Measurements from ENCODE around the gene TCEAL5.
"Not testable (repeated sequence)": the region's sequence is repeated elsewhere in the genome, so short reads cannot be mapped to it uniquely, and the experiment has no call there.

TCEAL5 gene

GRCh38 chrX:103254171-103254824 is 22.3 kb downstream of the TCEAL5 start:
- DNase-seq (ENCODE audit: low read depth), result no peak
- H3K4me3 ChIP-seq (ENCODE audit: low read depth, low read length), result peak overlapping the region; percentile 83
- no peak for TF ChIP-seq CTCF (IDR thresholded peaks at IDR 0.05; ENCODE audit: low read depth, low read length, missing control alignments)

GRCh38 chrX:103253608-103254007 is 22.9 kb downstream of the TCEAL5 start:
- peak overlapping the region; percentile 83; the same call in 1 of the 2 replicates for H3K4me3 ChIP-seq (ENCODE audit: low read depth, low read length)
- DNase-seq (ENCODE audit: low read depth), result no peak
- no peak for TF ChIP-seq CTCF (IDR thresholded peaks at IDR 0.05; ENCODE audit: low read depth, low read length, missing control alignments)

GRCh38 chrX:103250977-103251376 is 25.6 kb downstream of the TCEAL5 start:
- H3K4me3 ChIP-seq (ENCODE audit: low read depth, low read length), result no peak overlapping the region
- no peak for DNase-seq (ENCODE audit: low read depth)
- no peak for TF ChIP-seq CTCF (IDR thresholded peaks at IDR 0.05; ENCODE audit: low read depth, low read length, missing control alignments)

GRCh38 chrX:103249805-103250204 is 26.7 kb downstream of the TCEAL5 start:
- DNase-seq (ENCODE audit: low read depth), result no peak
- H3K4me3 ChIP-seq (ENCODE audit: low read depth, low read length), result no peak overlapping the region
- no peak for TF ChIP-seq CTCF (IDR thresholded peaks at IDR 0.05; ENCODE audit: low read depth, low read length, missing control alignments)

- H3K4me3 ChIP-seq (ENCODE audit: low read depth, low read length), result no peak overlapping the region
- TF ChIP-seq CTCF (IDR thresholded peaks at IDR 0.05; ENCODE audit: low read depth, low read length, missing control alignments), result peak; percentile 31
- DNase-seq (ENCODE audit: low read depth), result no peak
Measured at GRCh38 chrX:103248553-103248952, 28.0 kb downstream of the TCEAL5 start.

- no peak for DNase-seq (ENCODE audit: low read depth)
- no peak overlapping the region for H3K4me3 ChIP-seq (ENCODE audit: low read depth, low read length)
- no peak for TF ChIP-seq CTCF (IDR thresholded peaks at IDR 0.05; ENCODE audit: low read depth, low read length, missing control alignments)
Measured at GRCh38 chrX:103240155-103240554, 36.4 kb downstream of the TCEAL5 start.

GRCh38 chrX:103236296-103236695 is 40.3 kb downstream of the TCEAL5 start:
- H3K4me3 ChIP-seq (ENCODE audit: low read depth, low read length), result no peak overlapping the region
- no peak for TF ChIP-seq CTCF (IDR thresholded peaks at IDR 0.05; ENCODE audit: low read depth, low read length, missing control alignments)
- no peak for DNase-seq (ENCODE audit: low read depth)

GRCh38 chrX:103235608-103236007 is 40.9 kb downstream of the TCEAL5 start:
- not testable (repeated sequence) for DNase-seq (ENCODE audit: low read depth); H3K4me3 ChIP-seq (ENCODE audit: low read depth, low read length)

Data from GM12864 (cell line).